B cell (primary cell): Measurements from ENCODE around the gene RRM1.

Experiments used
- CTCF ChIP-seq: fragments of 200-600 bp; IDR thresholded peaks from one replicate; pipeline ENCODE4 v1.8.0; 2022; ENCODE audit warnings: antibody characterized with exemption, mild to moderate bottlenecking
- EZH2 ChIP-seq: IDR thresholded peaks from 2 replicates; pipeline ENCODE4 v1.6.1; 2012; ENCODE audit warnings: borderline replicate concordance, low read depth, mild to moderate bottlenecking, moderate library complexity, low read length; ENCODE audit not compliant: insufficient read depth, poor library complexity, severe bottlenecking

DNA sequence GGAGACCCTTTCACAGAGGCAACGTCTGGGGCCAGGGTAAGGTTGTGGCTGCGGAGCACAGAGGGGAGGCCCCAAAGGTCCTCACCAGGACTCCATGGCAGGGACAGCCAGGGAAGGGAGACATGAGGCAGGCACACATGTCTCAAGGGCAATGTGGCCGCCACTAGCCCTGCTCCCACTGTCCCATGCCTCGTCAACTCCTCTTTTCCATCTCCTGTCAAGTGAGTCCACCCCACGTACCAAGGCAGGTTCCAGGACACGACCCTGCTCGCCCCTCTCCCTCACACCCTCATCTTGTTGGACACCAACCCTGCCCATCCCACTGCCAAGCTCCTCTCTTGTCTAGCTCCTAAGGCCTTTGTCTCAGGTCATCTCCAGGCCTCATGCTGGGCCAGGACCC, 73.2 kb downstream of the RRM1 start:
- TF ChIP-seq CTCF, result no peak
- no peak for TF ChIP-seq EZH2
